Heart left ventricle (tissue), 16 donors: ENCODE data around the gene PLEKHA1. TPM values are rescaled to one million over a fixed set of nuclear protein-coding genes. Genes with fewer than 3 reads are reported as not detected.

Experiments used
- ATAC-seq, 4 donors: fragments of 200-7000 bp; cut with Tn5 transposase; one replicate each; pipeline ENCODE4 v1.9.1; 2020 to 2022; ENCODE audit warnings: moderate library complexity in 4 of 4, mild to moderate bottlenecking in 3 of 4, moderate number of reproducible peaks in 1 of 4
- DNase-seq, 5 donors: peaks; one replicate each; pipeline ENCODE4 v3.0.0-alpha.2; 2020
- H3K27ac ChIP-seq, 12 donors: fragments of 200-600 bp; sonication (generic) in 4 of 12; one replicate each; pipeline versions ENCODE4 v1.5.0 to v1.8.0; 2016 to 2022; ENCODE audit warnings: mild to moderate bottlenecking in 2 of 12
- H3K27me3 ChIP-seq, 9 donors: fragments of 200-600 bp; sonication (generic) in 2 of 9; one replicate each; pipeline versions ENCODE4 v1.5.1 to v1.8.0; 2016 to 2022; ENCODE audit warnings: mild to moderate bottlenecking in 3 of 9
- H3K36me3 ChIP-seq, 9 donors: fragments of 200-600 bp; sonication (generic) in 2 of 9; one replicate each; pipeline versions ENCODE4 v1.5.0 to v1.8.0; 2018 to 2022; ENCODE audit warnings: mild to moderate bottlenecking in 2 of 9
- H3K4me1 ChIP-seq, 12 donors: fragments of 200-600 bp; sonication (generic) in 4 of 12; one replicate each; pipeline versions ENCODE4 v1.5.0 to v1.8.0; 2016 to 2022; ENCODE audit warnings: mild to moderate bottlenecking in 3 of 12
- H3K4me3 ChIP-seq, 12 donors: fragments of 200-600 bp; sonication (generic) in 4 of 12; one replicate each; pipeline versions ENCODE4 v1.5.0 to v1.8.0; 2017 to 2022; ENCODE audit warnings: mild to moderate bottlenecking in 9 of 12, moderate library complexity in 4 of 12
- H3K9me3 ChIP-seq, 12 donors: fragments of 200-600 bp; sonication (generic) in 4 of 12; one replicate each; pipeline versions ENCODE4 v1.5.0 to v1.8.0; 2016 to 2022; ENCODE audit warnings: mild to moderate bottlenecking in 1 of 12
- POLR2A ChIP-seq, 2 donors: fragments of 450-650 bp; IDR thresholded peaks; one replicate each; pipeline ENCODE4 v1.6.1; 2017; ENCODE audit warnings: antibody characterized with exemption in 2 of 2, mild to moderate bottlenecking in 2 of 2, moderate library complexity in 2 of 2
- WGBS, 4 donors: extraction: QIAGEN DNeasy Blood & Tissue Kit in 2 of 4; methylation state at CpG; one replicate each; pipeline versions ENCODE4 v1.1.5 to v1.1.7; 2013 to 2018; 5-methylcytosine and 5-hydroxymethylcytosine counted together
- intact Hi-C, 10 donors: fragments of 100-400 bp; cut with DNase I; formaldehyde crosslinking; loops; one replicate each; pipeline versions ENCODE4 v1.11.1 to v1.14.2; 2022
- polyA plus RNA-seq, 2 donors: library from polyadenylated mRNA; stranded (reverse); fragments of 200-250 nt; gene quantifications; one replicate each; pipeline ENCODE4 v1.2.3, GENCODE V29; 2013
- total RNA-seq, 9 donors: library from RNA; depleted of rRNA in 2 of 9; stranded (reverse); fragments of >200 nt in 2 of 9; fragmentation: NEBNext Ultra II Directional in 3 of 9; extraction: Animal tissue kit (Norgen Biotek cat#: 25700) in 3 of 9; gene quantifications; one replicate each; pipeline versions ENCODE4 v1.1.0 to v1.2.4, GENCODE V29; 2016 to 2023
- TF ChIP-seq, protein P1 (sequence below), 12 donors: fragments of 200-600 bp; sonication (generic) in 4 of 12; IDR thresholded peaks; one replicate each; pipeline versions ENCODE4 v1.5.0 to v1.8.0; 2018 to 2022; ENCODE audit warnings: antibody characterized with exemption in 12 of 12, mild to moderate bottlenecking in 5 of 12
- donor health status: ischemic (EF 13 %, LVEDD 7.1; RV severe dilation, severe dysfunction).
- donor health status: healthy with polysubstance abuse.
- donor health status: DM: no; HTN: yes; CAD: no.
- donor health status: DM: no; HTN: no; CAD: no.
- donor health status: ischemic (EF 25% LVEDD 6.9; RV normal size, moderate dysfunction).
- donor health status: ischemic (EF 25% LVEDD 5.7; RV mildly dilated, moderate dysfunction).
- donor health status: healthy.
- donor health status: DM: yes; HTN: yes; CAD: no.
- donor health status: ischemic (EF 35%, LVEDD 5.7; RV mildly dilated, moderate dysfunction).
- donor health status: nonischemic (EF 11% LVEDD 7.7; RV severe dilation, severe dysfunction).
- donor health status: DM: yes; HTN: yes; CAD: no.
- donor health status: PGD.
- donor health status: ischemic (EF 29% LVEDD 5.4; RV normal size, mild dysfunction).
- donor health status: nonischemic (EF 23%, LVEDD 6.1; RV moderate dilation, normal function).

PLEKHA1 gene
- total and polyA plus RNA-seq, 11 donors, result 14.1 to 70.6 (median 43.3) TPM

DNA sequence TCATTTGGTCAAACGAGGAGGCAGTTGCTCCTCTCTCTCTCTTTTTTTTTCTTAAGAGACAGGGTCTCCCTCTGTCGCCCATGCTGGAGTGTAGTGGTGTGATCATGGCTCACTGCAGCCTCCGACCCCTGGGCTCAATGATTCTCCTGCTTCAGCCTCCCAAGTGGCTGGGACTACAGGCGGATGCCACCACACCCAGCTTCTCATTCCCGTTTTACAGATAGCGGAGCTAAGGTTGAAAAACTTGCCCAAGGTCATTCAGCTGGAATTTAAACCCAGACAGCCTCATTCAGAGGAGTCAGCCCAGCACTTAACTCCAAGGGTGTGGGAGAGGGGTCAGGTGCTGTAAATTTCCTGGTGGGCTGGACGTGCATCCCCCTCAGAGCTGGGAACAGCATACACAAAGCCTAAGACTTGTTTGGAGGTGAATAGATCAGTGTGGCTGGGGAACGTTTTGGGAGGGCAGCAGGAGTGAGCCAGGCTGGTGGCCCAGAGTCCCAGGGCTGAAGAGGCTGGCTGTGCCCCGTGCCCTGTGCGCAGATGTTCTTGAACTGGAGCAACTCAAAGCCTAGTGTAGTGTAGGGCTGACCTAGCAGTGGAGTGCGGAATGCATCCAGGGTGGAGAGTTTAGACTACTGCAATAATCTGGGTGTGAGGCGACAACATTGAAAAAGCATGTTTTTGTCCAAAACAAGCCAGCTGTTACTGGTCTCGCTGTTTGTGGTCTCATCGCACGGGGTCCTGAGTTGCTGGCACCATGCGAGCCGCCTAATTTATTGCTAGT lies 89.2 kb downstream of the PLEKHA1 start:
- Histone ChIP-seq H3K27ac (peak overlapping the region in 1 of 12 donors; percentile 86), H3K27me3 (peaks cover 0 to 37% (median 0%) of the 10 kb centered on the region in 9 donors), H3K36me3 (peaks cover 0 to 8% (median 0%) of the 10 kb centered on the region in 9 donors), H3K4me3 (peak overlapping the region in 10 of 12 donors; percentile 66 to 97 (median 86)), H3K4me1 (peaks cover 0 to 49% (median 26%) of the 10 kb centered on the region in 12 donors), H3K9me3 (no peaks in the 10 kb centered on the region)
- DNase-seq, result no peak
- no peak for ATAC-seq
- WGBS, 4 donors, result 83 to 91% (median 86%) methylated on average over 17 of the region's 17 CpGs
- intact Hi-C loops, result loop anchor here in 5 of 10 donors (5.0 to 10.0 kb wide), 2 partner anchors 34 to 101 kb away; partner anchors contain the start of gene DMBT1 (in 2 of the 5)
- TF ChIP-seq, protein P1, sequence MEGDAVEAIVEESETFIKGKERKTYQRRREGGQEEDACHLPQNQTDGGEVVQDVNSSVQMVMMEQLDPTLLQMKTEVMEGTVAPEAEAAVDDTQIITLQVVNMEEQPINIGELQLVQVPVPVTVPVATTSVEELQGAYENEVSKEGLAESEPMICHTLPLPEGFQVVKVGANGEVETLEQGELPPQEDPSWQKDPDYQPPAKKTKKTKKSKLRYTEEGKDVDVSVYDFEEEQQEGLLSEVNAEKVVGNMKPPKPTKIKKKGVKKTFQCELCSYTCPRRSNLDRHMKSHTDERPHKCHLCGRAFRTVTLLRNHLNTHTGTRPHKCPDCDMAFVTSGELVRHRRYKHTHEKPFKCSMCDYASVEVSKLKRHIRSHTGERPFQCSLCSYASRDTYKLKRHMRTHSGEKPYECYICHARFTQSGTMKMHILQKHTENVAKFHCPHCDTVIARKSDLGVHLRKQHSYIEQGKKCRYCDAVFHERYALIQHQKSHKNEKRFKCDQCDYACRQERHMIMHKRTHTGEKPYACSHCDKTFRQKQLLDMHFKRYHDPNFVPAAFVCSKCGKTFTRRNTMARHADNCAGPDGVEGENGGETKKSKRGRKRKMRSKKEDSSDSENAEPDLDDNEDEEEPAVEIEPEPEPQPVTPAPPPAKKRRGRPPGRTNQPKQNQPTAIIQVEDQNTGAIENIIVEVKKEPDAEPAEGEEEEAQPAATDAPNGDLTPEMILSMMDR (IDR thresholded peaks at IDR 0.05), result no peak
- TF ChIP-seq POLR2A (IDR thresholded peaks at IDR 0.05), result no peak

DNA sequence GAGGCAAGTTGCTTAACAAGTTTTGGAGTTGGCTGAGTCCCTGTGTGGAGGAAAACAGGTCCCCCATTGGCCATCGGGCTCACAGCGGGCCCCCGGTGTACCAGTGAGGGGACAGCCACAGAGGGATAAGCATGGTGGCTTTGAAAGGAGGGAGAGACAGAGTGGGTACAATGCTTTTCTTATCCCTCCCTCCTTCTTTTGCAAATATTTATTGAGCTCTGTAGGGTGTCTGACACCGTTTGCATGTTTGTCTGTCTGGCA lies 89.7 kb downstream of the PLEKHA1 start:
- WGBS, 4 donors, result 89 to 91% (median 89%) methylated on average over 4 of the region's 4 CpGs

DNA sequence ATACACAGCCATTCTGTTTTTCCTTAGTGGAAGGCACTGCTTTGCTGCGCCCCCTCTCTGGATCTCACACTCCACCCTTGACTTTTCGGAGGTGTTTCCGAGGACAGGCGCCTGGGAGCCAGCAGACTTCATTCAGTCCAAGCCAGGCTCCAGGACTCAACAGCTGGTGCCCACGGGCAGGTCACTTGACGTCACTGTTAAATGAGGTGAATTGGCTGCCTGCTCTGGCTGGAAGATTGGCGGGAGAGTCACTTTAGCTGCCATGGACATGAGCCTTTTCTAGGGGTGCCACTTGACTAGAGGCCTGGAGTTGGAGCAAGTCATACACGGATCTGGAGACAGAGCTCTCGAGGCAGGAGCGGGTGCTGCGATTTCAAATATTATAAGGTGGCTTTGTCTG lies 90.1 kb downstream of the PLEKHA1 start:
- TF ChIP-seq, protein P1 (IDR thresholded peaks at IDR 0.05), result no peak
- 55 to 66% (median 63%) methylated on average over 11 of the region's 11 CpGs for WGBS, 4 donors
- intact Hi-C loops, result loop anchor here in 5 of 10 donors (5.0 to 10.0 kb wide), 2 partner anchors 33 to 100 kb away; partner anchors contain the start of gene DMBT1 (in 2 of the 5)
- ATAC-seq (peak; percentile 27 to 57 (median 48)), DNase-seq (peak in 2 of 5 donors; percentile 39 to 73)
- H3K36me3 ChIP-seq, result peaks cover 0 to 8% (median 0%) of the 10 kb centered on the region in 9 donors
- no peaks in the 10 kb centered on the region for H3K9me3 ChIP-seq
- H3K4me1 ChIP-seq, result peaks cover 0 to 59% (median 35%) of the 10 kb centered on the region in 12 donors
- H3K4me3 ChIP-seq, result no peak overlapping the region
- peaks cover 0 to 28% (median 0%) of the 10 kb centered on the region in 9 donors for H3K27me3 ChIP-seq
- no peak overlapping the region for H3K27ac ChIP-seq

More for the DNA sequence above, 89.7 kb downstream of the PLEKHA1 start:
- ATAC-seq, result no peak
- DNase-seq, result no peak
- H3K4me3 ChIP-seq, result no peak overlapping the region
- intact Hi-C loops, result loop anchor here in 5 of 10 donors (5.0 to 10.0 kb wide), 2 partner anchors 33 to 101 kb away; partner anchors contain the start of gene DMBT1 (in 2 of the 5)
- TF ChIP-seq POLR2A (IDR thresholded peaks at IDR 0.05), result no peak
- TF ChIP-seq, protein P1 (IDR thresholded peaks at IDR 0.05), result no peak
- H3K9me3 ChIP-seq, result no peaks in the 10 kb centered on the region
- H3K4me1 ChIP-seq, result peaks cover 0 to 55% (median 31%) of the 10 kb centered on the region in 12 donors
- peaks cover 0 to 8% (median 0%) of the 10 kb centered on the region in 9 donors for H3K36me3 ChIP-seq
- no peak overlapping the region for H3K27ac ChIP-seq
- H3K27me3 ChIP-seq, result peaks cover 0 to 31% (median 0%) of the 10 kb centered on the region in 9 donors

DNA sequence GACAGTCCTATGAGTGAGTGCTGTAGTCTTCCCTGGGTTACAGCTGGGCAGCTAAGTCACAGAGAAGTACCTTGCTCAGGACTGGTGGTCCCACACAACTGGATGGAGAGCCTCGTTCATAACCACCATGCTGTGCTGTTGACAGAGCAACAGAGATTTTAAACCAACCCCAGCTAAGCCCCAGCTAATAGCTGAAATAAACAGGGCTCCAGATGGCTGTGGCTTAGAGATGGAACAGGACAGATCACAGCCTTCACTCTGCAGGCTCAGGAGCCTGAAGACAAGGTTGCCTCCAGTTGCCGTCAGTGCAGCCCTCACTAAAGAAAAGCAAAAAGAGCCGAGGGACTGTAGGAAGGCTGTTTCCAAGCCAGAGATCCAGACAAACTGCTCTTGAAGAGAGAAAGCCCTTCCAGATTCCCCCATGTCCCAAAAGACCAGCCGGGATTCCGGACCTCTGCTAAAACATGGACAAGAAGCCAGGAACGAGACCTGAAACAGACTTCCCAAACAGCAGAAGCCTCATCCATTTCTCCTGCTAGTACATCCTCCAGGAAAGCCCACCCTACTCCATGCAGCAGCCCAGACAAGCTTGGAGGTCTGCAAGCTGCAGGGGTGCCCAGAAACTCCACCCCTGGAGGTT lies 91.0 kb downstream of the PLEKHA1 start:
- WGBS, 4 donors, result 71 to 81% (median 79%) methylated on average over 6 of the region's 6 CpGs
- H3K27ac ChIP-seq, result no peak overlapping the region
- peaks cover 0 to 20% (median 0%) of the 10 kb centered on the region in 9 donors for H3K27me3 ChIP-seq
- peaks cover 0 to 62% (median 40%) of the 10 kb centered on the region in 12 donors for H3K4me1 ChIP-seq
- peaks cover 0 to 8% (median 0%) of the 10 kb centered on the region in 9 donors for H3K36me3 ChIP-seq
- no peak for TF ChIP-seq POLR2A (IDR thresholded peaks at IDR 0.05)
- TF ChIP-seq, protein P1 (IDR thresholded peaks at IDR 0.05), result no peak
- ATAC-seq (no peak), DNase-seq (no peak)
- intact Hi-C loops, result loop anchor here in 2 of 10 donors (10.0 kb wide), 1 partner anchor 99 kb away; the partner anchor contains the start of gene DMBT1 (in 2 of the 2)
- H3K4me3 ChIP-seq, result no peak overlapping the region
- no peaks in the 10 kb centered on the region for H3K9me3 ChIP-seq
